ENCODE measurements around the gene RIMBP2.
"Not testable (repeated sequence)": the region's sequence is repeated elsewhere in the genome, so short reads cannot be mapped to it uniquely, and the experiment has no call there.

RIMBP2 gene

DNA sequence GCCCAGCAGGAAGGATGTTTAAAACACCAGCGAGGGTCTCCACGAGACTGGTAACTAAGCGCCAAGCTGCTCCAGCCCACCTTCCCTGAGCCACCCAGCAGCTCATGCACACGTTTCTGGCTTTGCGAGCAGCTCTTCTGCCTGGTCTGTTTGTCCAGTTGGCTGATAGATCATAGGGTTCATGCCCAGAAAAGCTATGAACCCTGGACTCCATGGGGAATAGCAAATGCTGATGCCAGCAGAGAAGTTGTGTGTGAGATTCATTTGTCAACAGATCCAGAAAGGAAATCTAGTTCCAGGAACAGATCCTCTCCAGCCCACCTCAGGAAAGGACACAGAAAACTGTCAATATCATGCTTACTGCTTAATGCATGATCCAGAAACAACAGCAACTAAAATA is 28.2 kb upstream of the RIMBP2 start:
- Mint-ChIP-seq H3K9me3 (peaks cover 4% of the 10 kb centered on the region), H3K4me1 (peaks cover 4% of the 10 kb centered on the region), H3K36me3 (ENCODE audit: low read depth) (no peaks in the 10 kb centered on the region), H3K27me3 (peaks cover 24% of the 10 kb centered on the region), H3K4me3 (no peak overlapping the region), H3K27ac (no peak overlapping the region)
- no peak for ATAC-seq
- DNase-seq = no peak

DNA sequence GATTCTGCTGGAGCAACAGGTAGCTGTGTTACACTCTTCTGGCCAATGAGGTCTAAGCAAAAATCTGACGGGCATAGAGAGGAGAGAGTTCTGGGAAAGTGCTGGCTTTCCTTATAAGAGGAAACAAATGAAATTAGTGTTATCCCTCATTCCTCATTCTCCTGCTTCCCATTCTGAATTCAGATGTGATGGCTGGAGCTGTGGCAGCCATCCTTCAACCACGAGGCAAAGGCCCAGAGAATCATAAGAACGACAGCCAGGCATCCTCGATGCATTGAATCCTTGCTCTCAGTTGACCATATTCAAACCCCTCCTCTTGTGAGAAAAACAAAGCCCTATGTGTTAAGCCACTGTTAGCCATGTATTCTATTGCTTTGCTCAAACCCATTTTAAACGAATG is 27.5 kb upstream of the RIMBP2 start:
- no peaks in the 10 kb centered on the region for H3K36me3 Mint-ChIP-seq (ENCODE audit: low read depth)
- peaks cover 24% of the 10 kb centered on the region for H3K27me3 Mint-ChIP-seq
- peaks cover 4% of the 10 kb centered on the region for H3K4me1 Mint-ChIP-seq
- DNase-seq (no peak), ATAC-seq (no peak)
- H3K9me3 Mint-ChIP-seq = peaks cover 4% of the 10 kb centered on the region
- H3K4me3 Mint-ChIP-seq = no peak overlapping the region
- no peak overlapping the region for H3K27ac Mint-ChIP-seq

GRCh38 chr12:130743176-130743575 is 27.1 kb upstream of the RIMBP2 start:
- Mint-ChIP-seq H3K4me1 (peaks cover 4% of the 10 kb centered on the region), H3K4me3 (no peak overlapping the region), H3K27ac (no peak overlapping the region), H3K36me3 (ENCODE audit: low read depth) (no peaks in the 10 kb centered on the region), H3K27me3 (peaks cover 25% of the 10 kb centered on the region), H3K9me3 (peaks cover 4% of the 10 kb centered on the region)
- no peak for DNase-seq
- no peak for ATAC-seq

- Mint-ChIP-seq H3K27me3 (peaks cover 23% of the 10 kb centered on the region), H3K4me3 (no peak overlapping the region), H3K27ac (no peak overlapping the region), H3K9me3 (peaks cover 4% of the 10 kb centered on the region), H3K36me3 (ENCODE audit: low read depth) (no peaks in the 10 kb centered on the region), H3K4me1 (peaks cover under 1% of the 10 kb centered on the region)
- ATAC-seq (no peak), DNase-seq (no peak)
These were observed 26.6 kb upstream of the RIMBP2 start for GRCh38 chr12:130742716-130743115.

GRCh38 chr12:130742112-130742511 is 26.0 kb upstream of the RIMBP2 start:
- Mint-ChIP-seq H3K27me3 (peaks cover 28% of the 10 kb centered on the region), H3K9me3 (peaks cover 4% of the 10 kb centered on the region), H3K4me1 (no peaks in the 10 kb centered on the region), H3K27ac (no peak overlapping the region), H3K4me3 (no peak overlapping the region), H3K36me3 (ENCODE audit: low read depth) (no peaks in the 10 kb centered on the region)
- ATAC-seq (no peak), DNase-seq (no peak)

DNA sequence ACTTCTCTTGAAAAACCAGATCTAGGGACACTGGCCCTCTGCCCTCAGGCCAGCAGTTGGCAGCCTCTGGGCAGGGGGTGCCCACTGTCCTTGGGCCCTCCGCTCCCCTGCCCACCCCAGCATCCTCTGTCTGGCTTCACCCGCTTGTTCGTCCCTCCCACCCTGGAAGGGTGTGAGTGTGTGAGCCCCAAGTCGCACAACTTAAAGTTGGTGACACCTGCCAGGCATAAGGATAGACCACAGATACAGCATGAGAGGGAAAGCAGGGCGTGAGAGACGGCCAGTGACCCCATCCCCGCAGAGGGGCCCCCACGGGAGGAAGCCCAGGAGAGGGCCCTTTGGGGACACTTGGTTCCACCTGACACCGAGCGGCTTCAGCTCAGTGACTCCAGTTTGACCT is 23.5 kb upstream of the RIMBP2 start:
- H3K36me3 Mint-ChIP-seq (ENCODE audit: low read depth) = no peaks in the 10 kb centered on the region
- H3K9me3 Mint-ChIP-seq = peaks cover 4% of the 10 kb centered on the region
- H3K27ac Mint-ChIP-seq = no peak overlapping the region
- H3K4me3 Mint-ChIP-seq = no peak overlapping the region
- ATAC-seq = no peak
- peaks cover 32% of the 10 kb centered on the region for H3K27me3 Mint-ChIP-seq
- H3K4me1 Mint-ChIP-seq = no peaks in the 10 kb centered on the region
- no peak for DNase-seq

DNA sequence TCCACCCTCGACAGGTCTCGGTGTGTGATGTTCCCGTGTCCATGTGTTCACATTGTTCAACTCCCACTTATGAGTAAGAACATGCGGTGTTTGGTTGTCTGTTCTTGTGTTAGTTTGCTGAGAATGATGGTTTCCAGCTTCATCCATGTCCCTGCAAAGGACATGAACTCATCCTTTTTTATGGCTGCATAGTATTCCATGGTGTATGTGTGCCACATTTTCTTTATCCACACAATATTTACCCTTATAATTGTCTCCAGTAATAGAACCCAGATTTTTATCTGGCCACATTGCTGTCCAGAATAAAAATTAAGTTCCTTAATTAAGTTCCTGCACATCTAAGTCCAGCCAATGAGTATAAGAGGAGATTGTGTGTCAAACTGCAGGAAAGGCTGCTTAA is 22.3 kb upstream of the RIMBP2 start:
- not testable (repeated sequence) for H3K9me3 Mint-ChIP-seq; H3K36me3 Mint-ChIP-seq (ENCODE audit: low read depth); H3K4me3 Mint-ChIP-seq; H3K4me1 Mint-ChIP-seq; ATAC-seq; DNase-seq; H3K27ac Mint-ChIP-seq
- peaks cover 34% of the 10 kb centered on the region for H3K27me3 Mint-ChIP-seq

DNA sequence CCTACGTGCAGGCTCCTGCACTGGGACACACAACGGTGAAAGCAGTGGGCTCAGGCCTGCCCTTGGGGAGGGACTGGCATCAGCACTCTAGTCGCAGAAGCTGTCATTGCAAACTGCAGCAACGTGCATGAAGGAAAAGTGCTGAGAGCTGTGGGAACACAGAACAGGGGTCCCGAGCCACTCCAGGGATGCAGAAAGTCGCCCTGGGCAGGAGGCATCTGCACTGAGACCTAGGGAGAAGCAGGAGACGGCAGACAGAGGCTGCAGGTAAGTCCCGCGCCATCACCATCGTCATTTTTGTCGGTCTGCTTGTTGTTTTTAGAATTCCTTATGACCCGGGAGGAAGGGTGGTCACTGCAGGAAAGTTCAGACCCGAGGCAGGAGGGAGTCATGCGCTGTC is 21.6 kb upstream of the RIMBP2 start:
- no peak overlapping the region for H3K4me3 Mint-ChIP-seq
- peaks cover 4% of the 10 kb centered on the region for H3K9me3 Mint-ChIP-seq
- no peak for DNase-seq
- peaks cover 35% of the 10 kb centered on the region for H3K27me3 Mint-ChIP-seq
- ATAC-seq = no peak
- H3K27ac Mint-ChIP-seq = no peak overlapping the region
- no peaks in the 10 kb centered on the region for H3K4me1 Mint-ChIP-seq
- no peaks in the 10 kb centered on the region for H3K36me3 Mint-ChIP-seq (ENCODE audit: low read depth)

DNA sequence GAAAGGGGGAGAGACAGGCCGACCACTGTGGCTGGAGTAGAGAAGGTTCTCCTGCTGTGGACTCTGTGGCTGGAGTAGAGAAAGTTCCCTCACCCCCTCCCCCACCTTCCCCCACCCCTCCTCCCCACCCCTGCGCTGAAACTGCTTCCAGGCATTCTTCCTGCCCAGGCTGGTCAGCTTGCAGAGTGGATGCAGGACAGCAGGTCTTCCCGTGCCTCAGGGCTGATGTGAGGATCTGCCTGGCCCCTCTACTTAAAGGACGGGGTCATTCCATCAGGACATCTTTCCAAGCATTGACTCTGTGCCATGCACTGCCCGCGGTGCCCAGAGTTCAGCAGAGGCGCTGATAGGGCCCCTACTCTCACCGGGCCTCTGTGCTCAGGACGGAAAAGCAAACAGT is 13.2 kb upstream of the RIMBP2 start:
- Mint-ChIP-seq H3K4me1 (no peaks in the 10 kb centered on the region), H3K27ac (no peak overlapping the region), H3K9me3 (peaks cover 17% of the 10 kb centered on the region), H3K4me3 (no peak overlapping the region), H3K27me3 (peaks cover 11% of the 10 kb centered on the region), H3K36me3 (ENCODE audit: low read depth) (no peaks in the 10 kb centered on the region)
- DNase-seq = no peak
- ATAC-seq = no peak

GRCh38 chr12:130728158-130729058 is 12.3 kb upstream of the RIMBP2 start:
- Mint-ChIP-seq H3K4me1 (no peaks in the 10 kb centered on the region), H3K4me3 (no peak overlapping the region), H3K27me3 (peaks cover 9% of the 10 kb centered on the region), H3K36me3 (ENCODE audit: low read depth) (no peaks in the 10 kb centered on the region), H3K9me3 (peaks cover 26% of the 10 kb centered on the region), H3K27ac (no peak overlapping the region)
- ATAC-seq (no peak), DNase-seq (no peak)

- Mint-ChIP-seq H3K4me1 (peaks cover 2% of the 10 kb centered on the region), H3K27me3 (peaks cover 35% of the 10 kb centered on the region), H3K4me3 (no peak overlapping the region), H3K36me3 (ENCODE audit: low read depth) (no peaks in the 10 kb centered on the region), H3K27ac (no peak overlapping the region), H3K9me3 (peaks cover 26% of the 10 kb centered on the region)
- DNase-seq (no peak), ATAC-seq (no peak)
These were observed 3.3 kb upstream of the RIMBP2 start for GRCh38 chr12:130719263-130719859.

DNA sequence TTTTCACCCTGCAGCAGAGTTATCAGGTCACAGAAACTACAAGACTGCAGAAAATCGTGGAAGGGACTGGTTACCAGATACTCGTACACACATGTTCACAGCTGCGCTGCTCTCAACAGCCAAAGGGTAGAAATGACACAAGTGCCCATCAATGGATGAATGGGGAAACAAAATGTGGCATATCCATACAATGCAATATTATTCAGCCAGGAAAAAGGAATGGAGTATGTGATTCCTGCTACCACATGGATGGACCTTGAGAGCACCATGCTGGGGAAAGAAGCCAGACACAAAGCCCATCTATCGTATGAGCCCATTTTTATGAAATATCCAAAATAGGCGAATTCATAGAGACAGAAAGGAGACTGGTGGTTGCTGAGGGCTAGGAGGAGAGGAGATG is 1.7 kb upstream of the RIMBP2 start:
- Mint-ChIP-seq H3K27me3 (peaks cover 48% of the 10 kb centered on the region), H3K27ac (no peak overlapping the region), H3K36me3 (ENCODE audit: low read depth) (no peaks in the 10 kb centered on the region), H3K4me1 (peaks cover 5% of the 10 kb centered on the region), H3K4me3 (no peak overlapping the region), H3K9me3 (peaks cover 10% of the 10 kb centered on the region)
- ATAC-seq = no peak
- no peak for DNase-seq

DNA sequence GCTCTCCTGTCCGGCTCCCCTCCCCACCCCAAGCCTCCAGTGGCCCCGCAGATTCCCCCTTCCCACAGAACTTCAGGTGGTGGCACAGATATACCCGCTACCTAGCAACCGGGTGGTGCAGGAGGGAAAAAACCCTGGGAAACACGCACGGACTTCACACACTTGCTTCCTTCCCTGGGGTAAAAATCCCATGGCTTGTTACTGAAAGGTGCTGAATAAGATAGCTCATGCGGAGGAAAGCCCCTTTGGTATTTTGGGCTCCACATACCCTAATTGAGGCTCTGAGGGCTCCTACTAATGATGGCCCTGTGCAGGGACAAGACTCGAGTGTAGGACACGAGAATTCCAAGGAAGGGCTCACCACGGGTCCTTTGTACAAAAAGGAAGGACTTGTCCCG is 869 bp upstream of the RIMBP2 start:
- peaks cover 53% of the 10 kb centered on the region for H3K27me3 Mint-ChIP-seq
- peaks cover 5% of the 10 kb centered on the region for H3K4me1 Mint-ChIP-seq
- no peak for ATAC-seq
- peaks cover 3% of the 10 kb centered on the region for H3K9me3 Mint-ChIP-seq
- no peak for DNase-seq
- no peak overlapping the region for H3K27ac Mint-ChIP-seq
- no peak overlapping the region for H3K4me3 Mint-ChIP-seq
- H3K36me3 Mint-ChIP-seq (ENCODE audit: low read depth) = no peaks in the 10 kb centered on the region

GRCh38 chr12:130715150-130715997 is 725 bp downstream of the RIMBP2 start:
- H3K36me3 Mint-ChIP-seq (ENCODE audit: low read depth) = no peaks in the 10 kb centered on the region
- H3K4me1 Mint-ChIP-seq = peaks cover 5% of the 10 kb centered on the region
- DNase-seq (no peak), ATAC-seq (no peak)
- H3K27me3 Mint-ChIP-seq = peaks cover 59% of the 10 kb centered on the region
- H3K27ac Mint-ChIP-seq = no peak overlapping the region
- no peak overlapping the region for H3K4me3 Mint-ChIP-seq
- H3K9me3 Mint-ChIP-seq = peaks cover 3% of the 10 kb centered on the region

Data from activated naive CD8-positive, alpha-beta T cell treated with anti-CD3 and anti-CD28 coated beads, Interleukin-2, amount 50 U/mL, for 24 hours (primary cell).